Measurements from ENCODE around the gene RSPH1.

- TF ChIP-seq CTCF (IDR thresholded peaks at IDR 0.05 in 2 of 3, conservative IDR thresholded peaks at IDR 0.05 in 1 of 3; ENCODE audit: borderline replicate concordance in 1 of 3, insufficient read depth in 1 of 3, low read depth in 2 of 3, low read length in 2 of 3) (no peak), RAD21 (IDR thresholded peaks at IDR 0.05; ENCODE audit: low read depth) (no peak), EGR1 (IDR thresholded peaks at IDR 0.05; ENCODE audit: low read depth) (no peak), POLR2A (IDR thresholded peaks at IDR 0.05; ENCODE audit: borderline replicate concordance, extremely low read depth, insufficient read depth, insufficient read length) (no peak), POLR2AphosphoS5 (IDR thresholded peaks at IDR 0.05; ENCODE audit: low read depth, low read length) (no peak), MAX (IDR thresholded peaks at IDR 0.05) (no peak), SIN3A (IDR thresholded peaks at IDR 0.05; ENCODE audit: low read depth) (no peak), SRF (IDR thresholded peaks at IDR 0.05; ENCODE audit: low read depth) (no peak), FOSL1 (IDR thresholded peaks at IDR 0.05; ENCODE audit: low read depth) (no peak)
Measured at GRCh38 chr21:42533306-42533962, 37.4 kb upstream of the RSPH1 start.
